A549 (cell line): ENCODE data around the gene TNFAIP2. TPM values are rescaled to one million over a fixed set of nuclear protein-coding genes. Genes with fewer than 3 reads are reported as not detected.
A peak's percentile ranks its signal among the peaks of the same experiment; 100 is the strongest.

Source experiments
- ATAC-seq, 2 experiments: fragments of 200-7000 bp in 1 of 2; fragments of >200 bp in 1 of 2; cut with Nextera tagmentation in 1 of 2; cut with Tn5 transposase in 1 of 2; 3 replicates each; pipeline versions ENCODE4 v1.8.0 to v1.9.1; 2018 to 2020; ENCODE audit warnings: mild to moderate bottlenecking in 1 of 2, moderate library complexity in 1 of 2
- CTCF ChIA-PET: fragments of 300-600 bp; sonication (Branson Sonifier 250); formaldehyde crosslinking; extraction: SDS; loops from one replicate; lab custom pipeline; 2021; ENCODE audit warnings: antibody characterized with exemption, inconsistent platforms; lab: Yijun Ruan, JAX
- POLR2A ChIA-PET: fragments of 350-600 bp; formaldehyde crosslinking; extraction: SDS; loops from one replicate; lab custom pipeline; 2021; ENCODE audit warnings: antibody characterized with exemption, inconsistent platforms; lab: Yijun Ruan, JAX
- DNase-seq, 2 experiments: peaks; one replicate each; pipeline versions ENCODE4 v3.0.0 to v3.0.0-alpha.2; 2011 to 2016; ENCODE audit warnings: low read depth in 1 of 2, low spot score in 1 of 2
- FAIRE-seq: peaks from 2 replicates; lab custom pipeline; 2011; peaks lifted over from hg19 to GRCh38; lab: Jason Lieb, UNC
- H3K27ac ChIP-seq, 2 experiments: fragments of >200 bp; sonication (Bioruptor Twin); formaldehyde crosslinking; 3 replicates each; pipeline ENCODE4 v1.5.1; 2016 to 2017
- H3K4me1 ChIP-seq: fragments of >200 bp; sonication (Bioruptor Twin); formaldehyde crosslinking; 3 replicates; pipeline ENCODE4 v1.6.1; 2016
- H3K4me2 ChIP-seq: fragments of >200 bp; sonication (Bioruptor Twin); formaldehyde crosslinking; 3 replicates; pipeline ENCODE4 v1.6.1; 2016
- H3K4me3 ChIP-seq: fragments of >200 bp; sonication (Bioruptor Twin); formaldehyde crosslinking; 3 replicates; pipeline ENCODE4 v1.5.1; 2016
- H3K9me3 ChIP-seq: fragments of >200 bp; sonication (Bioruptor Twin); formaldehyde crosslinking; 3 replicates; pipeline ENCODE4 v1.6.1; 2016
- BHLHE40 ChIP-seq: IDR thresholded peaks from 2 replicates; pipeline ENCODE4 v1.6.1; 2012; ENCODE audit warnings: low read depth, low read length, inconsistent platforms
- CBX8 ChIP-seq: fragments of 200-600 bp; sonication (generic); IDR thresholded peaks from 2 replicates; pipeline ENCODE4 v1.6.1; 2016
- CEBPB ChIP-seq, 2 experiments: fragments of >200 bp in 1 of 2; sonication (Bioruptor Twin) in 1 of 2; formaldehyde crosslinking in 1 of 2; IDR thresholded peaks; 2 replicates each; pipeline ENCODE4 v1.6.1; 2012 to 2016
- CHD4 ChIP-seq: fragments of 200-600 bp; sonication (generic); IDR thresholded peaks from 2 replicates; pipeline ENCODE4 v1.6.1; 2016; ENCODE audit warnings: antibody characterized with exemption, mild to moderate bottlenecking, borderline replicate concordance
- E2F6 ChIP-seq: IDR thresholded peaks from 2 replicates; pipeline ENCODE4 v1.6.1; 2012; ENCODE audit warnings: low read depth, borderline replicate concordance
- EHMT2 ChIP-seq: fragments of 200-600 bp; sonication (generic); IDR thresholded peaks from 2 replicates; pipeline ENCODE4 v1.6.1; 2016; ENCODE audit warnings: antibody characterized with exemption, low read depth, mild to moderate bottlenecking, moderate library complexity
- ELK1 ChIP-seq: fragments of 150-350 bp; IDR thresholded peaks from 2 replicates; pipeline ENCODE4 v1.6.1; 2014; ENCODE audit warnings: low read depth, mild to moderate bottlenecking, low read length
- FOSL2 ChIP-seq, 2 experiments: fragments of 450-650 bp in 1 of 2; fragments of >200 bp in 1 of 2; sonication (Bioruptor Twin) in 1 of 2; formaldehyde crosslinking; IDR thresholded peaks; 2 replicates each; pipeline versions ENCODE4 v1.5.0 to v1.6.1; 2016 to 2020; ENCODE audit warnings: mild to moderate bottlenecking in 1 of 2, moderate library complexity in 1 of 2
- GATA3 ChIP-seq: IDR thresholded peaks from 2 replicates; pipeline ENCODE4 v1.6.1; 2012; ENCODE audit warnings: borderline replicate concordance
- HEYL ChIP-seq: fragments of 250-450 bp; sonication (Bioruptor Pico); IDR thresholded peaks from 2 replicates; pipeline ENCODE4 v1.8.0; 2021; ENCODE audit warnings: mild to moderate bottlenecking, moderate library complexity
- HMGXB4 ChIP-seq: fragments of 250-450 bp; sonication (Bioruptor Pico); IDR thresholded peaks from 2 replicates; pipeline ENCODE4 v1.5.0; 2021; ENCODE audit warnings: mild to moderate bottlenecking, moderate library complexity, borderline replicate concordance
- HOXB13 ChIP-seq: fragments of 250-450 bp; sonication (Bioruptor Pico); IDR thresholded peaks from 2 replicates; pipeline ENCODE4 v1.5.0; 2020; ENCODE audit warnings: low read depth, mild to moderate bottlenecking, moderate library complexity
- HOXB5 ChIP-seq: fragments of 250-450 bp; sonication (Bioruptor Pico); IDR thresholded peaks from 2 replicates; pipeline ENCODE4 v1.5.0; 2020; ENCODE audit warnings: mild to moderate bottlenecking, moderate library complexity
- JUN ChIP-seq, 2 experiments: fragments of >200 bp; sonication (Bioruptor Twin); formaldehyde crosslinking; IDR thresholded peaks; 2 replicates in 1 of 2; 3 replicates in 1 of 2; pipeline ENCODE4 v1.6.1; 2016 to 2017
- KDM1A ChIP-seq: fragments of 200-600 bp; sonication (generic); IDR thresholded peaks from 2 replicates; pipeline ENCODE4 v1.6.1; 2016; ENCODE audit warnings: low read depth, mild to moderate bottlenecking
- KDM5A ChIP-seq: fragments of 200-600 bp; sonication (generic); IDR thresholded peaks from 2 replicates; pipeline ENCODE4 v1.6.1; 2016; ENCODE audit warnings: antibody characterized with exemption, mild to moderate bottlenecking
- MAFK ChIP-seq: fragments of 450-650 bp; IDR thresholded peaks from 2 replicates; pipeline ENCODE4 v1.6.1; 2014; ENCODE audit not compliant: partially characterized antibody
- MAX ChIP-seq: IDR thresholded peaks from 2 replicates; pipeline ENCODE4 v1.6.1; 2012
- NFE2L2 ChIP-seq: fragments of 150-350 bp; conservative IDR thresholded peaks from 2 replicates; pipeline ENCODE4 v1.6.1; 2014; ENCODE audit warnings: low read length
- PBX3 ChIP-seq: IDR thresholded peaks from 2 replicates; pipeline ENCODE4 v1.6.1; 2012
- RARB ChIP-seq: fragments of 250-450 bp; sonication (Bioruptor Pico); IDR thresholded peaks from 2 replicates; pipeline ENCODE4 v1.8.0; 2021; ENCODE audit warnings: mild to moderate bottlenecking, moderate library complexity
- RCOR1 ChIP-seq: fragments of 150-350 bp; IDR thresholded peaks from 2 replicates; pipeline ENCODE4 v1.6.1; 2014; ENCODE audit warnings: antibody characterized with exemption, low read length, low read depth
- RNF2 ChIP-seq: fragments of 200-600 bp; sonication (generic); IDR thresholded peaks from 2 replicates; pipeline ENCODE4 v1.6.1; 2016; ENCODE audit warnings: low read depth, mild to moderate bottlenecking, antibody characterized with exemption, moderate library complexity, borderline replicate concordance
- TFCP2L1 ChIP-seq: fragments of 250-450 bp; sonication (Bioruptor Pico); IDR thresholded peaks from 2 replicates; pipeline ENCODE4 v1.5.0; 2021; ENCODE audit warnings: mild to moderate bottlenecking
- ZC3H11A ChIP-seq: fragments of 450-650 bp; IDR thresholded peaks from 2 replicates; pipeline ENCODE4 v1.6.1; 2014; ENCODE audit warnings: antibody characterized with exemption, mild to moderate bottlenecking
- WGBS: methylation state at CpG from one replicate; pipeline ENCODE4 v1.1.6; 2017; ENCODE audit errors: missing lambda C conversion rate; 5-methylcytosine and 5-hydroxymethylcytosine counted together
- polyA plus RNA-seq, 4 experiments: library from polyadenylated mRNA; depleted of rRNA in 3 of 4; stranded (reverse); fragments of >200 nt; fragmentation: RNase III in 1 of 4; extraction: RNeasy Plus Mini Kit Qiagen cat#74134 plus additional on column Dnase treatment in 1 of 4; gene quantifications; 2 replicates in 3 of 4; 3 replicates in 1 of 4; pipeline ENCODE4 v1.2.3, GENCODE V29; 2011 to 2017

TNFAIP2 gene
- polyA plus RNA-seq, 2 of the 4 experiments (the other 2 are of a cell fraction) = 222 to 254 TPM

- Histone ChIP-seq H3K9me3 (no peaks in the 10 kb centered on the region), H3K4me3 (no peak overlapping the region), H3K4me2 (peak overlapping the region; percentile 87), H3K4me1 (peaks cover 51% of the 10 kb centered on the region), H3K27ac (peak overlapping the region; percentile 88 to 94)
- POLR2A ChIA-PET = no interaction called here
- peak in 1 of 2 experiments; percentile 4; a peak in 1 of 6 replicates for ATAC-seq
- TF ChIP-seq BHLHE40 (no peak), RCOR1 (no peak), NFE2L2 (no peak), KDM1A (peak; percentile 72; the same call in 1 of the 2 replicates), HOXB5 (0 out of 2 replicates have a peak, but pooled peaks have one; percentile 35), MAX (0 out of 2 replicates have a peak, but pooled peaks have one; percentile 16)
- WGBS = 71% methylated on average over 30 of the region's 31 CpGs
- CTCF ChIA-PET = interaction anchor here (0.6 to 14.0 kb wide), 11 partner anchors 7 to 404 kb away, joined by 3 to 544 read pairs (median 22); partner anchors contain the start of gene TNFAIP2
- no peak for DNase-seq
- FAIRE-seq = no peak
These were observed 25.0 kb upstream of the TNFAIP2 start for GRCh38 chr14:103097994-103098957.

- no peak for TF ChIP-seq CHD4
- 0 out of 2 replicates have a peak, but pooled peaks have one; percentile 21 for TF ChIP-seq GATA3
- TF ChIP-seq HEYL = no peak
- no peak for TF ChIP-seq RNF2
- TF ChIP-seq CBX8 = no peak
- no peak for TF ChIP-seq ELK1
- no peak for TF ChIP-seq NFE2L2
- no peak for TF ChIP-seq HMGXB4 (CRISPR knock-in tag)
- peak; percentile 69 to 89 for TF ChIP-seq CEBPB (IDR thresholded peaks at IDR 0.05)
- peak; percentile 32; the same call in 1 of the 2 replicates for TF ChIP-seq MAX
- Histone ChIP-seq H3K4me3 (no peak overlapping the region), H3K4me1 (peaks cover 55% of the 10 kb centered on the region), H3K9me3 (no peaks in the 10 kb centered on the region), H3K27ac (peak overlapping the region; percentile 88 to 94), H3K4me2 (peak overlapping the region; percentile 87)
- ChIA-PET CTCF (interaction anchor here (0.6 to 14.0 kb wide), 9 partner anchors 9 to 188 kb away, joined by 3 to 544 read pairs (median 22); partner anchors contain the start of gene TNFAIP2), POLR2A (no interaction called here)
- DNase-seq (peak in 1 of 2 experiments; percentile 75), ATAC-seq (peak; percentile 20 to 52; a peak in 3 of 6 replicates), FAIRE-seq (no peak)
- 10% methylated on average over 2 of the region's 12 CpGs for WGBS
These were observed 24.1 kb upstream of the TNFAIP2 start for GRCh38 chr14:103099081-103099732.

- H3K4me1 ChIP-seq = peaks cover 57% of the 10 kb centered on the region
- ChIA-PET CTCF (interaction anchor here (0.6 to 14.0 kb wide), 10 partner anchors 8 to 406 kb away, joined by 3 to 544 read pairs (median 18); partner anchors contain the start of gene TNFAIP2), POLR2A (no interaction called here)
- ATAC-seq (peak in 1 of 2 experiments; percentile 0; a peak in 1 of 6 replicates), DNase-seq (no peak), FAIRE-seq (no peak)
- H3K4me3 ChIP-seq = no peak overlapping the region
- H3K27ac ChIP-seq = peak overlapping the region; percentile 88 to 94
- WGBS = 25% methylated on average over 1 of the region's 8 CpGs
- no peaks in the 10 kb centered on the region for H3K9me3 ChIP-seq
- peak overlapping the region; percentile 87 for H3K4me2 ChIP-seq
- TF ChIP-seq E2F6 (no peak), KDM5A (no peak), FOSL2 (IDR thresholded peaks at IDR 0.05) (no peak), FOSL2 (CRISPR knock-in tag; IDR thresholded peaks at IDR 0.05) (no peak), TFCP2L1 (no peak), PBX3 (no peak), EHMT2 (no peak), HEYL (no peak), JUN (IDR thresholded peaks at IDR 0.05) (no peak), ZC3H11A (no peak), HOXB13 (CRISPR knock-in tag) (no peak), RARB (CRISPR knock-in tag) (no peak), MAFK (no peak)
These were observed 23.5 kb upstream of the TNFAIP2 start for GRCh38 chr14:103099733-103100280.
